GM12873 (cell line): ENCODE measurements around the gene SRMS.

ENCODE experiments used
- TF ChIP-seq, protein P1 (sequence below): IDR thresholded peaks from 2 replicates; pipeline ENCODE4 v1.5.1; 2012; ENCODE audit warnings: low read depth, mild to moderate bottlenecking, moderate library complexity, low read length, control low read depth; ENCODE audit not compliant: insufficient read depth; ENCODE audit errors: missing control alignments

SRMS gene

DNA sequence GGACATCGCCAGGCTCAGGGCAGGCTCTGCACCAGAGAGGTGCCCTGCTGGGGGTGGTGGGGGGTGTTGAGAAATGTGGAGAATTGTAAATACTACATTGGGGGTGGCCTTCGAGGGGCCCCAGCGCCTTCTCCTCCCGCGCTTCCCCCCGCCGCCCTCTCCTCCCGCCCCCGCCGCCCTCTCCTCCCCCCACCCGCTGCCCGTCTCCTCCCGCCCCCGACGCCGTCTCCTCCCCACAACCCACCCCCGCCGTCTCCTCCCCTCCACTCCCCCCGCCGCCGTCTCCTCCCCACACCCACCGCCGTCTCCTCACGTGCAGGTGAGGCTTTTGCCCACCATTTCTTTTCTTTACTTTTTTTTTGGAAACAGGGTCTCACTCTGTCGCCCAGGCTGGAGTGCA lies 1.5 kb upstream of the SRMS start:
- TF ChIP-seq, protein P1, sequence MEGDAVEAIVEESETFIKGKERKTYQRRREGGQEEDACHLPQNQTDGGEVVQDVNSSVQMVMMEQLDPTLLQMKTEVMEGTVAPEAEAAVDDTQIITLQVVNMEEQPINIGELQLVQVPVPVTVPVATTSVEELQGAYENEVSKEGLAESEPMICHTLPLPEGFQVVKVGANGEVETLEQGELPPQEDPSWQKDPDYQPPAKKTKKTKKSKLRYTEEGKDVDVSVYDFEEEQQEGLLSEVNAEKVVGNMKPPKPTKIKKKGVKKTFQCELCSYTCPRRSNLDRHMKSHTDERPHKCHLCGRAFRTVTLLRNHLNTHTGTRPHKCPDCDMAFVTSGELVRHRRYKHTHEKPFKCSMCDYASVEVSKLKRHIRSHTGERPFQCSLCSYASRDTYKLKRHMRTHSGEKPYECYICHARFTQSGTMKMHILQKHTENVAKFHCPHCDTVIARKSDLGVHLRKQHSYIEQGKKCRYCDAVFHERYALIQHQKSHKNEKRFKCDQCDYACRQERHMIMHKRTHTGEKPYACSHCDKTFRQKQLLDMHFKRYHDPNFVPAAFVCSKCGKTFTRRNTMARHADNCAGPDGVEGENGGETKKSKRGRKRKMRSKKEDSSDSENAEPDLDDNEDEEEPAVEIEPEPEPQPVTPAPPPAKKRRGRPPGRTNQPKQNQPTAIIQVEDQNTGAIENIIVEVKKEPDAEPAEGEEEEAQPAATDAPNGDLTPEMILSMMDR: no peak

DNA sequence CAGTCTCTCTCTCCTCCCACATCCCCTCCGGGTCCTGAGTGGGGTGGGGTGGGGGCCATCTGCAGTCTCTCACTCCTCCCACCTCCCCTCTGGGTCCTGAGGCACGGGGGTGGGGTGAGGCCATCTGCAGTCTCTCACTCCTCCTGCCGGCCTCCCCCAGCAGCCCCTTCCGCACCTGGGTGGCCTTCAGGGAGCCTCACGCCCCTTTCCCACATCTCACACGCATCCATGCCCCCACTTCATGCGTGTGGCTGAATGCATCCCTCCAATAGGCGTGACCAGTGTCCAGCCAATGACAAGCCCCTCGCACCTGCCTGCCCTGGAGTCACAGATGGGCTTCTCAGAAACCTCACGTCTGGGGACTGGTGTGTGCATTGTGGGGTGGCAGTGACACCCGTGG lies 993 bp upstream of the SRMS start:
- TF ChIP-seq, protein P1: no peak

DNA sequence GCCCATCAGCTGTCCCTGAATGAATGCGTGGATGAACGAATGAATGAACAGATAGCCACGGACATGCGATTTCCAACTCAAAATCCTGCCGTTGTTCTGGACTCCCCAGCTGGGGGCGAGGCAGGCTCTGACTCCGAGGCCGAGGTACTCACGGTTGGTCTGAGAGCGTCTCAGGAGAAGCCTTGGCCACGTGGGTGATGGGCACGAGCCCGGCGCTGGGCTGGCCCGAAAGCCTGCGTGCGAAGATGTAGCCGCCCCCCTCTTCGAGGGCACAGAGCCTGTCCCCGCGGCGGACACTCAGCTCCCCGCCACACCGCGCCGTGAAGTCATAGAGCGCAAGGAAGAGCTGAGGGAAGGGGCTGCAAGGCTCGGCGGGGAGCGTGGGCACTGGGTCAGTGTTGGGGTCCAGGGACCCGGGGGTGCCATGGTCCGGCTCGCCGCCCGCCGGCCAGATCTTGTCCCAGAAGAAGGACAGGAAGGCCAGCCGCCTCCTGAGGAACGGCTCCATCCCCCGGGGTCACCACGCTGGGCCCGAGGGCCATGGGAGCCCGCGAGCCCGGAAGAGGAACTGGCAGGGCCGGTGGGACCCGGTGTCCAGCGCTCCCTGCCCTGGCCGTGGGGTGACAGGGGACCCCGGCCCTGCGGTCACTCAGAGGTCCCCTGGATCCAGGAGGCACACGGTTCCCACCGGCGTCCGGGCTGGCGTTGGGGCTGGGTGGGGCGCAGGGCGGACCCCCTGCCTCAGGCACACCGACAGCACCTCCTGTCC lies 409 bp downstream of the SRMS start:
- TF ChIP-seq, protein P1: no peak

DNA sequence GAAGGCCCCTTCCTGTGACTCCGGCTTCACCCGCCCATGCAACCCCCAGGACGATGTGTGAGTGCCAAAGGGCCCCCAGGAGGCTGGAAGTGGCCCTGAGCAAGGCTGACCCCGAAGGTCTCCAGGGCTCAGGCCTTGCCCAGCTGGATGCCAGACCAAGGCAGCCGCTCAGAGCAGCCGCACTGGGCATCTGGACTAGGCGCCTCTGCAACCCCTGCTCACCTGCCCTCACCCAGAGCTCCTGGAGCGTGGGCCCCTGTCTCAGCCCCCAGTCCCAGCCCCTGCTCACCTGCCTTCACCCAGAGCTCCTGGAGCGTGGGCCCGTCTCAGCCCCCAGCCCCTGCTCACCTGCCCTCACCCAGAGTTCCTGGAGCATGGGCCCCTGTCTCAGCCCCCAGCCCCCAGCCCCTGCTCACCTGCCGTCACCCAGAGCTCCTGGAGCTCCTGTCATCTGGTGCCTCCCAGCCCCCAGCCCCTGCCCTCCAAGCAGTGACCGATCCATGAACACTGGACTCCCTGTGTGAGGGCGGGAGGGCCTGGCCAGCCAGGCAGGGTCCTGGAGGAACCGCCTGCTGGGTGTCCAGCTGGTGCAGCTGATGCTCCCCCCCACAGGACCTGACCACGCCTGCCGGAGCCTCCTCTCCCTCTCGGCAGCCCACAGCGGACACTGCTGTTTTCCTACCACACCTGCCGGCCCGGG lies 1.1 kb downstream of the SRMS start:
- TF ChIP-seq, protein P1: no peak

DNA sequence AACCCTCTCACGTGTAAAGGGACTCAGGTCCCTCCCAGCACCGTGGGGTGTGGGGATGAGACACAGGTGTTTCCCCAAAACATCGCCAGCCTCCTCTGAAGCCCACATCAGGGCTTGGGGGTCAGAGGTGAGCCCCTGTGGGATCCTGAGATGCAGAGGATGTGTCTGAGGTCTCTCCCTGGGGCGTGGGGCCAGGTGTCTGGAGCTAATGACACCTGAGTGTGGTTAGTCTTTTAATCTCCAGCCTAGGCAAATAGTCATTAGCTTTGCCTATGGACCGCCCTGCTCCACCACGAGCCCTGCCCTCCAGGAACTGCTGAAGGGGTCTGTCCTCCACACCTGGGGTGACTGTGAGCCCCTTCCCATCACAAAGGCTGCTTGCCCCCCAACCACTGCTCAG lies 1.7 kb downstream of the SRMS start:
- TF ChIP-seq, protein P1: no peak

DNA sequence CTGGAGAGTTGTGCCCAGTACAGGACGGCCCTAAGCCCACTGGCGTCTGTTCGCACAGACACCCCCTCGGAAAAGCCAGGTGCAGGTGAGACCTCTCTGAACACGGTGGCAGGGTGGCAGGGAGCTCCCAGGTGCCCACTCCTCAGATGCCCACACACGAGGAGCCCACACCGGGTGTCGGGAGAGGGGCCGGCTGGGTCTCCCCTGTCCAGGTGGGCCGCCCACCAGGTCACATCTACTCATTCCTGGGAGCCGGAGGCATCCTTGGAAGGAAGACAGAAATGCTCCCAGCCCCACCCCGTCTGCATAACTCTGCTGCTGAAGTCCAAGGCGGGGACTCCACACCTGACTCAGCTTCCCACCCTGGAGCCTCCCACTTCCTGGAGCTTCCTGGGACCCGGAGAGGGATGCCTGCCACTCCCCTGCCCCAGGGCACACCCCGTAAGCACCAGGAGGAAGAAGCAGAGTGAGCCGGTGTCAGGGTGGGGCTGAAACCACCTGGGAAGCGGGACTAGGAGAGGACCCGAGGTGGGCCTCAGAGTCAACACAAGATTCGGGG lies 2.5 kb downstream of the SRMS start:
- TF ChIP-seq, protein P1: no peak

DNA sequence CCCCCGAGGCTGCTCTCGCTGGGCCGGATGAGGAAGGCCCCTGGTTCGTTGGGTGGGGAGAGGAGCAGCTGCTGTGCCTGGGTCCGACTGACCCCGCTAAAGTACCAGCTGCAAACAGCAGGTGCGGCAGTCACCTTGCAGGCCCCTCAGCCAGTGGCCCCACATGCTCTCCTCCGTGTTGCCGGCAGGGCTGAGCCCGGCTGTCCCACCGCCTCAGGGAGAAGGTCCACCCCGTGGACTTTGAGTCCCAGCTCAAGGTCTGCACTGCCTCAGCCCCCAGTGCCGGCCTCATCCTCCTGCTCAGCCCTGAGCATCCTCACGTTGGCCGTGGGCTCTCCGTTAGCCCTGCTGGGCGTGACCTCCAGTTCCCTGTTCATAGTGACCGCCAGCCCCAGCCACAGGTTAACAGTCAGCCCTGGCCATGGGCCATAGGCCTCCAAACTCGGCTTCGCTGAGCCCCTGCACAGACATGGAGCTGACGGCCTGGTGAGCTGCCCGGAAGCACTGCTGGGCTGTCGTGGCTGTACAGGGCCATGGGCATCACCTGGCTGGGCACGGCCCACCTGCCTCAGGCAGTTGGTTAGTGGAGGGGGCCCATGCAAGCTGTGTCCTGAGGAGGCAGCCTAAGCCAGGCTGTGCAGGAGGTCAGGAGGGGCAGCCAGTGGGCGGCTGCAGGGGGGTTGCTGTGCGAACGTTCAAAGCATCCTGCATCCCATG lies 3.1 kb downstream of the SRMS start:
- TF ChIP-seq, protein P1: no peak
